GM12878 (cell line): ENCODE measurements around the gene OR52A1. TPM values are rescaled to one million over a fixed set of nuclear protein-coding genes. Genes with fewer than 3 reads are reported as not detected.

ENCODE experiments used
- ATAC-seq: fragments of 200-7000 bp; cut with Tn5 transposase; 3 replicates; pipeline ENCODE4 v1.9.1; 2020; ENCODE audit warnings: mild to moderate bottlenecking, moderate library complexity
- BruUV-seq: library from RNA; stranded (reverse); fragments of 400-500 nt; replicated peaks from 2 replicates; lab custom pipeline; 2021; lab: Mats Ljungman, UMichigan
- CTCF ChIA-PET: fragments of 300-600 bp; sonication (Branson Sonifier 250); formaldehyde crosslinking; extraction: SDS; loops from one replicate; lab custom pipeline; 2021; ENCODE audit warnings: inconsistent platforms; lab: Yijun Ruan, JAX
- POLR2A ChIA-PET: fragments of 350-600 bp; formaldehyde crosslinking; extraction: SDS; loops from one replicate; lab custom pipeline; 2021; ENCODE audit warnings: inconsistent platforms; lab: Charles Lee
- RAD21 ChIA-PET: fragments of 300-600 bp; sonication (Branson Sonifier 250); formaldehyde crosslinking; loops from one replicate; lab custom pipeline; 2023; ENCODE audit warnings: antibody characterized with exemption; ENCODE audit not compliant: unreplicated experiment; lab: Charles Lee
- SMC1A ChIA-PET: fragments of 300-600 bp; sonication (Branson Sonifier 250); formaldehyde crosslinking; loops from one replicate; lab custom pipeline; 2023; ENCODE audit not compliant: unreplicated experiment, uncharacterized antibody; lab: Charles Lee
- DNase-seq: peaks from one replicate; pipeline ENCODE4 v3.0.0-alpha.2; 2011; ENCODE audit warnings: low read depth, low spot score
- FAIRE-seq: peaks from 3 replicates; lab custom pipeline; 2011; peaks lifted over from hg19 to GRCh38; lab: Jason Lieb, UNC
- H2AFZ ChIP-seq: 2 replicates; pipeline ENCODE4 v1.6.0; 2011; ENCODE audit warnings: low read depth, low read length, control low read depth; ENCODE audit not compliant: control insufficient read depth
- H3K27ac ChIP-seq: 2 replicates; pipeline ENCODE4 v1.5.1; 2011; ENCODE audit warnings: control low read depth; ENCODE audit not compliant: control insufficient read depth, insufficient read depth
- H3K27me3 ChIP-seq, 2 experiments: replicated peaks in 1 of 2; 2 replicates each; pipeline versions ENCODE4 v1.6.0 to v1.6.1; 2011; ENCODE audit warnings: low read length in 1 of 2; ENCODE audit not compliant: control insufficient read depth in 2 of 2, insufficient read depth in 2 of 2
- H3K36me3 ChIP-seq, 2 experiments: 2 replicates each; pipeline ENCODE4 v1.5.1; 2011; ENCODE audit warnings: low read length in 1 of 2; ENCODE audit not compliant: control insufficient read depth in 2 of 2, insufficient read depth in 2 of 2
- H3K4me1 ChIP-seq: 2 replicates; pipeline ENCODE4 v1.6.1; 2011; ENCODE audit warnings: mild to moderate bottlenecking, low read length, moderate library complexity, mixed read lengths; ENCODE audit not compliant: control insufficient read depth, insufficient read depth
- H3K4me2 ChIP-seq: 2 replicates; pipeline ENCODE4 v1.6.0; 2011; ENCODE audit warnings: control low read depth; ENCODE audit not compliant: control insufficient read depth, insufficient read depth
- H3K4me3 ChIP-seq: fragments of 200-600 bp; sonication (generic); 2 replicates; pipeline ENCODE4 v1.5.1; 2016
- H3K79me2 ChIP-seq: 2 replicates; pipeline ENCODE4 v1.6.0; 2011; ENCODE audit warnings: low read length; ENCODE audit not compliant: control insufficient read depth, insufficient read depth
- H3K9ac ChIP-seq: 2 replicates; pipeline ENCODE4 v1.8.0; 2011; ENCODE audit warnings: low read length, control low read depth, mixed read lengths; ENCODE audit not compliant: control insufficient read depth, insufficient read depth
- H3K9me3 ChIP-seq: replicated peaks from 3 replicates; pipeline ENCODE4 v1.5.1; 2011; ENCODE audit warnings: mild to moderate bottlenecking, low read length; ENCODE audit not compliant: control insufficient read depth, insufficient read depth
- H4K20me1 ChIP-seq: 2 replicates; pipeline ENCODE4 v1.6.0; 2011; ENCODE audit not compliant: control insufficient read depth, insufficient read depth
- KDM1A ChIP-seq: fragments of 200-600 bp; sonication (generic); IDR thresholded peaks from 2 replicates; pipeline ENCODE4 v1.6.1; 2016; ENCODE audit warnings: borderline replicate concordance
- MYB ChIP-seq: fragments of 150-350 bp; IDR thresholded peaks from 2 replicates; pipeline ENCODE4 v1.6.1; 2014; ENCODE audit warnings: mild to moderate bottlenecking, low read depth, low read length, borderline replicate concordance
- NR2C2 ChIP-seq: IDR thresholded peaks from 2 replicates; pipeline ENCODE4 v1.6.1; 2011; ENCODE audit warnings: borderline replicate concordance, low read depth; ENCODE audit not compliant: control insufficient read depth, insufficient read length
- POLR2A ChIP-seq: IDR thresholded peaks from 2 replicates; pipeline ENCODE4 v1.6.1; 2011; ENCODE audit warnings: low read depth, mild to moderate bottlenecking, low read length
- POU2F2 ChIP-seq: IDR thresholded peaks from 3 replicates; pipeline ENCODE4 v1.6.1; 2011; ENCODE audit warnings: low read depth, mild to moderate bottlenecking, low read length, borderline replicate concordance
- SPI1 ChIP-seq: IDR thresholded peaks from 2 replicates; pipeline ENCODE4 v1.6.1; 2011; ENCODE audit warnings: low read depth, mild to moderate bottlenecking, low read length, moderate library complexity, borderline replicate concordance; ENCODE audit not compliant: insufficient read depth
- WGBS: methylation state at CpG from one replicate; pipeline ENCODE4 v1.1.6; 2016; ENCODE audit warnings: low lambda C conversion rate; ENCODE audit not compliant: insufficient replicate concordance, insufficient coverage; ENCODE audit errors: missing lambda C conversion rate; 5-methylcytosine and 5-hydroxymethylcytosine counted together
- in situ Hi-C: fragments of 300-500 bp; cut with MboI; formaldehyde crosslinking; loops from 9 replicates; pipeline ENCODE4 v1.14.3; 2018; ENCODE audit warnings: mixed read lengths
- intact Hi-C: fragments of 100-400 bp; cut with micrococcal nuclease; formaldehyde crosslinking; loops from one replicate; pipeline ENCODE4 v1.14.2; 2022; ENCODE audit not compliant: unreplicated experiment
- polyA plus RNA-seq, 11 experiments: library from polyadenylated mRNA; depleted of rRNA in 4 of 11; unstranded in 6 of 11; stranded (reverse) in 5 of 11; fragments of >200 nt; fragmentation: Nextera tagmentation in 4 of 11; fragmentation: Illumina TruSeq in 1 of 11; extraction: Ambion mirVana in 4 of 11; extraction: Trizol in 1 of 11; gene quantifications; 1 replicate in 1 of 11; 2 replicates in 10 of 11; pipeline versions ENCODE4 v1.2.1 to v1.2.3, GENCODE V29; 2011 to 2016; ENCODE audit warnings: inconsistent platforms in 2 of 11, missing spikeins in 2 of 11, low read depth in 1 of 11
- total RNA-seq, 4 experiments: library from RNA; depleted of rRNA in 3 of 4; stranded (reverse); fragments of >200 nt in 3 of 4; fragmentation: Illumina TruSeq in 1 of 4; extraction: Trizol in 1 of 4; gene quantifications; 2 replicates each; pipeline versions ENCODE4 v1.2.1 to v1.2.3, GENCODE V29; 2013 to 2021
- TF ChIP-seq, protein P1 (sequence below): IDR thresholded peaks from 2 replicates; pipeline ENCODE4 v1.6.1; 2011; ENCODE audit warnings: mild to moderate bottlenecking, low read depth, low read length, moderate library complexity; ENCODE audit not compliant: insufficient replicate concordance

Gene OR52A1
- total and polyA plus RNA-seq, 10 of the 15 experiments (the other 5 are each of a cell fraction or from before 2014, with no cell fraction given), result not detected

DNA sequence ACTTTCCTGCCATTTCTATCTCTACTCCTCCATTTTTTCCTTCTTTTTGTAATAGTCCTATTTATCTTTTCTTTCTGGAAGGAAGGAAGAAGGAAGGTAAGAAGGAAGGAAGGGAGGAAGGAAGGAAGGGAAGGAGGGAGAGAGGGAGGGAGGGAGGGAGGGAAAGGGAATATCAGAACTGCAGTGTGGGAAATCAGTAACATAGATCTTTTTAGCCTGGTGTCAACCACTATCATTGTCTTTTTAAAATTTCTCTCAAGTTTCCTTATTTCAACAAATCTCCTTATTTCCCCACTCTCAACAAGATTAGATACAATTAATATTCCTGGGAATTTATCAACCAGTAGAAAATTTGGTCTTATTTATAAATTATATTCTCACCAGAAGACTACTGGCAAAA lies 51.5 kb downstream of the OR52A1 start (continued):
- TF ChIP-seq, protein P1, sequence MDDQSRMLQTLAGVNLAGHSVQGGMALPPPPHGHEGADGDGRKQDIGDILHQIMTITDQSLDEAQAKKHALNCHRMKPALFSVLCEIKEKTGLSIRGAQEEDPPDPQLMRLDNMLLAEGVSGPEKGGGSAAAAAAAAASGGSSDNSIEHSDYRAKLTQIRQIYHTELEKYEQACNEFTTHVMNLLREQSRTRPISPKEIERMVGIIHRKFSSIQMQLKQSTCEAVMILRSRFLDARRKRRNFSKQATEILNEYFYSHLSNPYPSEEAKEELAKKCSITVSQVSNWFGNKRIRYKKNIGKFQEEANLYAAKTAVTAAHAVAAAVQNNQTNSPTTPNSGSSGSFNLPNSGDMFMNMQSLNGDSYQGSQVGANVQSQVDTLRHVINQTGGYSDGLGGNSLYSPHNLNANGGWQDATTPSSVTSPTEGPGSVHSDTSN, result no peak
- TF ChIP-seq MYB (no peak), KDM1A (no peak), POLR2A (no peak), SPI1 (no peak)

DNA sequence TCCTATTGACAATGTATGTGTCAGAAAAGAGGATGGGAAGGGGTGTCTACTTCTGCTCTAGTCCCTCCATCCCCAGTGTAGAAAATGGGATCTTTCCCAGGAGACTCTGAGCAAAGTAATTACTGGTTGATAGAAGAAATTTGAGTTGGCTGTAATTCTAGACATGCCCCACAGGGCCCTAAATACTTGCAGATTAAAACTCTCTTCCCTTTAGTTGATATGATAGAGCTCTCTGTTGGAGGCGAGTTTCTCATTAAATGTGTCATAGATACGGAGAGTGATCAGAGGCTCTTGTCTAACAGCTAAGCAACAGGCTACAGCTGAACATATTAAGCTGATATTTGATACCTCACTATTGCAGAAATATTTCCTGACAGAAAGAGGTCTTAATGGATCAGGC lies 52.3 kb downstream of the OR52A1 start:
- Histone ChIP-seq H3K4me3 (no peak overlapping the region), H3K9me3 (no peaks in the 10 kb centered on the region), H3K4me1 (no peaks in the 10 kb centered on the region), H2AFZ (no peak overlapping the region), H3K27ac (no peak overlapping the region), H3K36me3 (no peaks in the 10 kb centered on the region), H3K79me2 (no peaks in the 10 kb centered on the region), H3K27me3 (no peaks in the 10 kb centered on the region; a peak in 1 of 4 replicates), H3K4me2 (no peak overlapping the region), H3K9ac (no peak overlapping the region), H4K20me1 (no peaks in the 10 kb centered on the region)
- TF ChIP-seq POU2F2 (no peak), NR2C2 (no peak)
- WGBS, result 16% methylated on average over 2 of the region's 2 CpGs
- FAIRE-seq, result no peak
- SMC1A ChIA-PET, result no interaction called here
- CTCF ChIA-PET, result no interaction called here
- POLR2A ChIA-PET, result no interaction called here
- no peak for DNase-seq
- RAD21 ChIA-PET, result no interaction called here
- no TSS peak for BruUV-seq
- no peak for ATAC-seq
- intact Hi-C loops (no loop called here), in situ Hi-C loops (no loop called here)
